HepG2 (cell line): ENCODE measurements around the gene RNF5. TPM values are rescaled to one million over a fixed set of nuclear protein-coding genes. Genes with fewer than 3 reads are reported as not detected.

ENCODE experiments used
- SAFB2 ChIP-seq: sonication (generic); formaldehyde crosslinking; IDR thresholded peaks from 2 replicates; pipeline ENCODE4 v1.5.1; 2020; ENCODE audit warnings: missing genetic modification reagents, low read depth, mild to moderate bottlenecking, borderline replicate concordance
- SRF ChIP-seq: IDR thresholded peaks from 2 replicates; pipeline ENCODE4 v1.6.1; 2011; ENCODE audit warnings: mild to moderate bottlenecking, low read depth, low read length, moderate library complexity
- TBX3 ChIP-seq: fragments of 450-650 bp; IDR thresholded peaks from 2 replicates; pipeline ENCODE4 v1.6.1; 2017; ENCODE audit warnings: antibody characterized with exemption, mild to moderate bottlenecking, inconsistent platforms, borderline replicate concordance
- ZBTB20 ChIP-seq: sonication (generic); formaldehyde crosslinking; IDR thresholded peaks from 2 replicates; pipeline ENCODE4 v1.8.1; 2023; ENCODE audit warnings: missing genetic modification reagents, low read depth, mild to moderate bottlenecking, borderline replicate concordance
- ZBTB7B ChIP-seq: sonication (generic); formaldehyde crosslinking; IDR thresholded peaks from 2 replicates; pipeline ENCODE4 v1.4.0; 2020; ENCODE audit warnings: missing genetic modification reagents
- ZNF3 ChIP-seq: IDR thresholded peaks from 2 replicates; pipeline ENCODE4 v1.7.0; 2017; ENCODE audit warnings: inconsistent platforms
- ZNF30 ChIP-seq: sonication (generic); formaldehyde crosslinking; IDR thresholded peaks from 2 replicates; pipeline ENCODE4 v1.5.0; 2020; ENCODE audit warnings: mild to moderate bottlenecking, missing genetic modification reagents
- ZNF790 ChIP-seq: sonication (generic); formaldehyde crosslinking; IDR thresholded peaks from 2 replicates; pipeline ENCODE4 v1.8.0; 2022; ENCODE audit warnings: missing genetic modification reagents, mild to moderate bottlenecking, borderline replicate concordance
- ZNF891 ChIP-seq: sonication (generic); formaldehyde crosslinking; IDR thresholded peaks from 2 replicates; pipeline ENCODE4 v1.5.0; 2020; ENCODE audit warnings: mild to moderate bottlenecking, missing genetic modification reagents
- polyA plus RNA-seq, 8 experiments: library from polyadenylated mRNA; depleted of rRNA in 3 of 8; stranded (reverse) in 7 of 8; unstranded in 1 of 8; fragments of >200 nt; fragmentation: Illumina TruSeq in 4 of 8; extraction: Trizol in 4 of 8; gene quantifications; 2 replicates each; pipeline versions ENCODE4 v1.2.1 to v1.2.3, GENCODE V29; 2011 to 2016; ENCODE audit warnings: low read depth in 4 of 8, missing spikeins in 1 of 8, mixed read lengths in 1 of 8; ENCODE audit not compliant: insufficient read depth in 1 of 8
- total RNA-seq, 5 experiments: library from RNA; depleted of rRNA; stranded (reverse); fragments of >200 nt; fragmentation: Illumina TruSeq; extraction: Trizol; gene quantifications; 2 replicates each; pipeline ENCODE4 v1.2.3, GENCODE V29; 2016; ENCODE audit warnings: low read depth in 1 of 5
- TF ChIP-seq, protein P1 (sequence below): sonication (generic); formaldehyde crosslinking; IDR thresholded peaks from 2 replicates; pipeline ENCODE4 v1.5.1; 2020; ENCODE audit warnings: missing genetic modification reagents, mild to moderate bottlenecking, borderline replicate concordance
- TF ChIP-seq, protein P2 (sequence below): sonication (generic); formaldehyde crosslinking; IDR thresholded peaks from 2 replicates; pipeline ENCODE4 v1.5.1; 2020; ENCODE audit warnings: mild to moderate bottlenecking, missing genetic modification reagents, moderate library complexity
- TF ChIP-seq, protein P3 (sequence below): sonication (generic); formaldehyde crosslinking; IDR thresholded peaks from 2 replicates; pipeline ENCODE4 v1.4.0; 2020; ENCODE audit warnings: missing genetic modification reagents, borderline replicate concordance
- TF ChIP-seq, protein P4 (sequence below): sonication (generic); formaldehyde crosslinking; IDR thresholded peaks from 2 replicates; pipeline ENCODE4 v1.4.0; 2020; ENCODE audit warnings: mild to moderate bottlenecking, missing genetic modification reagents
- TF ChIP-seq, protein P5 (sequence below): sonication (generic); formaldehyde crosslinking; IDR thresholded peaks from 2 replicates; pipeline ENCODE4 v1.5.0; 2020; ENCODE audit warnings: missing genetic modification reagents

RNF5 gene
- total and polyA plus RNA-seq, 2 of the 13 experiments (the other 11 are each of a cell fraction or from before 2014, with no cell fraction given): 98.0 to 131 TPM

DNA sequence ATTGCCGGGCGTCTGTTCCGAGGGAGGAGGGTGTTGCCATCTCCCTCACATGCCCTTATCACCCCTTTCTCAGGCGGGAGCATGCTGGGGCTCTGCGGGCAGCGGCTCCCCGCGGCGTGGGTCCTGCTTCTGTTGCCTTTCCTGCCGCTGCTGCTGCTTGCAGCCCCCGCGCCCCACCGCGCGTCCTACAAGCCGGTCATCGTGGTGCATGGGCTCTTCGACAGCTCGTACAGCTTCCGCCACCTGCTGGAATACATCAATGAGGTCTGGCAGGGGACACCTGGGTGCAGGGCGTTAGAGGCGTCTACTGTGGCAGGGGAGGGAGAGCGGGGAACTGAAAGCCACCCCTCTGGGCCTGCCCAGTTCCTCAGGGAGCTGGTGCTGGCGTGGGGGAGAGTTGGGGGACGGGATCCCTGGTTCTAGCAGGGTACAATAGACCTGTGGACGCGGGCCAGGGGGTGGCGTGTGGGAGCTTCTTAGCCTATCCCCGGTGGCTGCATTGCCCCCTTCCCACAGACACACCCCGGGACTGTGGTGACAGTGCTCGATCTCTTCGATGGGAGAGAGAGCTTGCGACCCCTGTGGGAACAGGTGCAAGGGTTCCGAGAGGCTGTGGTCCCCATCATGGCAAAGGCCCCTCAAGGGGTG is 23.6 kb upstream of the RNF5 start (continued):
- TF ChIP-seq SRF (no peak), ZBTB7B (CRISPR knock-in tag) (peak; percentile 81), ZNF891 (no peak), ZBTB20 (CRISPR knock-in tag) (peak; percentile 60; the same call in 1 of the 2 replicates), SAFB2 (CRISPR knock-in tag) (no peak), ZNF3 (no peak), ZNF790 (CRISPR knock-in tag) (no peak), ZNF30 (no peak), TBX3 (no peak)
- TF ChIP-seq, protein P1, sequence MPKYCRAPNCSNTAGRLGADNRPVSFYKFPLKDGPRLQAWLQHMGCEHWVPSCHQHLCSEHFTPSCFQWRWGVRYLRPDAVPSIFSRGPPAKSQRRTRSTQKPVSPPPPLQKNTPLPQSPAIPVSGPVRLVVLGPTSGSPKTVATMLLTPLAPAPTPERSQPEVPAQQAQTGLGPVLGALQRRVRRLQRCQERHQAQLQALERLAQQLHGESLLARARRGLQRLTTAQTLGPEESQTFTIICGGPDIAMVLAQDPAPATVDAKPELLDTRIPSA (CRISPR knock-in tag): no peak
- TF ChIP-seq, protein P2, sequence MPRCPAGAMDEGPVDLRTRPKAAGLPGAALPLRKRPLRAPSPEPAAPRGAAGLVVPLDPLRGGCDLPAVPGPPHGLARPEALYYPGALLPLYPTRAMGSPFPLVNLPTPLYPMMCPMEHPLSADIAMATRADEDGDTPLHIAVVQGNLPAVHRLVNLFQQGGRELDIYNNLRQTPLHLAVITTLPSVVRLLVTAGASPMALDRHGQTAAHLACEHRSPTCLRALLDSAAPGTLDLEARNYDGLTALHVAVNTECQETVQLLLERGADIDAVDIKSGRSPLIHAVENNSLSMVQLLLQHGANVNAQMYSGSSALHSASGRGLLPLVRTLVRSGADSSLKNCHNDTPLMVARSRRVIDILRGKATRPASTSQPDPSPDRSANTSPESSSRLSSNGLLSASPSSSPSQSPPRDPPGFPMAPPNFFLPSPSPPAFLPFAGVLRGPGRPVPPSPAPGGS (CRISPR knock-in tag): no peak; the same call in 1 of the 2 replicates
- TF ChIP-seq, protein P3, sequence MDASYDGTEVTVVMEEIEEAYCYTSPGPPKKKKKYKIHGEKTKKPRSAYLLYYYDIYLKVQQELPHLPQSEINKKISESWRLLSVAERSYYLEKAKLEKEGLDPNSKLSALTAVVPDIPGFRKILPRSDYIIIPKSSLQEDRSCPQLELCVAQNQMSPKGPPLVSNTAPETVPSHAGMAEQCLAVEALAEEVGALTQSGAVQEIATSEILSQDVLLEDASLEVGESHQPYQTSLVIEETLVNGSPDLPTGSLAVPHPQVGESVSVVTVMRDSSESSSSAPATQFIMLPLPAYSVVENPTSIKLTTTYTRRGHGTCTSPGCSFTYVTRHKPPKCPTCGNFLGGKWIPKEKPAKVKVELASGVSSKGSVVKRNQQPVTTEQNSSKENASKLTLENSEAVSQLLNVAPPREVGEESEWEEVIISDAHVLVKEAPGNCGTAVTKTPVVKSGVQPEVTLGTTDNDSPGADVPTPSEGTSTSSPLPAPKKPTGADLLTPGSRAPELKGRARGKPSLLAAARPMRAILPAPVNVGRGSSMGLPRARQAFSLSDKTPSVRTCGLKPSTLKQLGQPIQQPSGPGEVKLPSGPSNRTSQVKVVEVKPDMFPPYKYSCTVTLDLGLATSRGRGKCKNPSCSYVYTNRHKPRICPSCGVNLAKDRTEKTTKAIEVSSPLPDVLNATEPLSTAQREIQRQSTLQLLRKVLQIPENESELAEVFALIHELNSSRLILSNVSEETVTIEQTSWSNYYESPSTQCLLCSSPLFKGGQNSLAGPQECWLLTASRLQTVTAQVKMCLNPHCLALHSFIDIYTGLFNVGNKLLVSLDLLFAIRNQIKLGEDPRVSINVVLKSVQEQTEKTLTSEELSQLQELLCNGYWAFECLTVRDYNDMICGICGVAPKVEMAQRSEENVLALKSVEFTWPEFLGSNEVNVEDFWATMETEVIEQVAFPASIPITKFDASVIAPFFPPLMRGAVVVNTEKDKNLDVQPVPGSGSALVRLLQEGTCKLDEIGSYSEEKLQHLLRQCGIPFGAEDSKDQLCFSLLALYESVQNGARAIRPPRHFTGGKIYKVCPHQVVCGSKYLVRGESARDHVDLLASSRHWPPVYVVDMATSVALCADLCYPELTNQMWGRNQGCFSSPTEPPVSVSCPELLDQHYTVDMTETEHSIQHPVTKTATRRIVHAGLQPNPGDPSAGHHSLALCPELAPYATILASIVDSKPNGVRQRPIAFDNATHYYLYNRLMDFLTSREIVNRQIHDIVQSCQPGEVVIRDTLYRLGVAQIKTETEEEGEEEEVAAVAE (CRISPR knock-in tag): no peak
- TF ChIP-seq, protein P4, sequence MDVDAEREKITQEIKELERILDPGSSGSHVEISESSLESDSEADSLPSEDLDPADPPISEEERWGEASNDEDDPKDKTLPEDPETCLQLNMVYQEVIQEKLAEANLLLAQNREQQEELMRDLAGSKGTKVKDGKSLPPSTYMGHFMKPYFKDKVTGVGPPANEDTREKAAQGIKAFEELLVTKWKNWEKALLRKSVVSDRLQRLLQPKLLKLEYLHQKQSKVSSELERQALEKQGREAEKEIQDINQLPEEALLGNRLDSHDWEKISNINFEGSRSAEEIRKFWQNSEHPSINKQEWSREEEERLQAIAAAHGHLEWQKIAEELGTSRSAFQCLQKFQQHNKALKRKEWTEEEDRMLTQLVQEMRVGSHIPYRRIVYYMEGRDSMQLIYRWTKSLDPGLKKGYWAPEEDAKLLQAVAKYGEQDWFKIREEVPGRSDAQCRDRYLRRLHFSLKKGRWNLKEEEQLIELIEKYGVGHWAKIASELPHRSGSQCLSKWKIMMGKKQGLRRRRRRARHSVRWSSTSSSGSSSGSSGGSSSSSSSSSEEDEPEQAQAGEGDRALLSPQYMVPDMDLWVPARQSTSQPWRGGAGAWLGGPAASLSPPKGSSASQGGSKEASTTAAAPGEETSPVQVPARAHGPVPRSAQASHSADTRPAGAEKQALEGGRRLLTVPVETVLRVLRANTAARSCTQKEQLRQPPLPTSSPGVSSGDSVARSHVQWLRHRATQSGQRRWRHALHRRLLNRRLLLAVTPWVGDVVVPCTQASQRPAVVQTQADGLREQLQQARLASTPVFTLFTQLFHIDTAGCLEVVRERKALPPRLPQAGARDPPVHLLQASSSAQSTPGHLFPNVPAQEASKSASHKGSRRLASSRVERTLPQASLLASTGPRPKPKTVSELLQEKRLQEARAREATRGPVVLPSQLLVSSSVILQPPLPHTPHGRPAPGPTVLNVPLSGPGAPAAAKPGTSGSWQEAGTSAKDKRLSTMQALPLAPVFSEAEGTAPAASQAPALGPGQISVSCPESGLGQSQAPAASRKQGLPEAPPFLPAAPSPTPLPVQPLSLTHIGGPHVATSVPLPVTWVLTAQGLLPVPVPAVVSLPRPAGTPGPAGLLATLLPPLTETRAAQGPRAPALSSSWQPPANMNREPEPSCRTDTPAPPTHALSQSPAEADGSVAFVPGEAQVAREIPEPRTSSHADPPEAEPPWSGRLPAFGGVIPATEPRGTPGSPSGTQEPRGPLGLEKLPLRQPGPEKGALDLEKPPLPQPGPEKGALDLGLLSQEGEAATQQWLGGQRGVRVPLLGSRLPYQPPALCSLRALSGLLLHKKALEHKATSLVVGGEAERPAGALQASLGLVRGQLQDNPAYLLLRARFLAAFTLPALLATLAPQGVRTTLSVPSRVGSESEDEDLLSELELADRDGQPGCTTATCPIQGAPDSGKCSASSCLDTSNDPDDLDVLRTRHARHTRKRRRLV: peak; percentile 26; the same call in 1 of the 2 replicates
- TF ChIP-seq, protein P5, sequence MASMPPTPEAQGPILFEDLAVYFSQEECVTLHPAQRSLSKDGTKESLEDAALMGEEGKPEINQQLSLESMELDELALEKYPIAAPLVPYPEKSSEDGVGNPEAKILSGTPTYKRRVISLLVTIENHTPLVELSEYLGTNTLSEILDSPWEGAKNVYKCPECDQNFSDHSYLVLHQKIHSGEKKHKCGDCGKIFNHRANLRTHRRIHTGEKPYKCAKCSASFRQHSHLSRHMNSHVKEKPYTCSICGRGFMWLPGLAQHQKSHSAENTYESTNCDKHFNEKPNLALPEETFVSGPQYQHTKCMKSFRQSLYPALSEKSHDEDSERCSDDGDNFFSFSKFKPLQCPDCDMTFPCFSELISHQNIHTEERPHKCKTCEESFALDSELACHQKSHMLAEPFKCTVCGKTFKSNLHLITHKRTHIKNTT (CRISPR knock-in tag): no peak
